Measurements from ENCODE around the gene SFTPD. TPM values are rescaled to one million over a fixed set of nuclear protein-coding genes. Genes with fewer than 3 reads are reported as not detected.
"Not testable (repeated sequence)": the region's sequence is repeated elsewhere in the genome, so short reads cannot be mapped to it uniquely, and the experiment has no call there.

Gene SFTPD
- total RNA-seq: under 1 TPM in 1 of 2 donors, not detected in 1; 0.41 TPM

DNA sequence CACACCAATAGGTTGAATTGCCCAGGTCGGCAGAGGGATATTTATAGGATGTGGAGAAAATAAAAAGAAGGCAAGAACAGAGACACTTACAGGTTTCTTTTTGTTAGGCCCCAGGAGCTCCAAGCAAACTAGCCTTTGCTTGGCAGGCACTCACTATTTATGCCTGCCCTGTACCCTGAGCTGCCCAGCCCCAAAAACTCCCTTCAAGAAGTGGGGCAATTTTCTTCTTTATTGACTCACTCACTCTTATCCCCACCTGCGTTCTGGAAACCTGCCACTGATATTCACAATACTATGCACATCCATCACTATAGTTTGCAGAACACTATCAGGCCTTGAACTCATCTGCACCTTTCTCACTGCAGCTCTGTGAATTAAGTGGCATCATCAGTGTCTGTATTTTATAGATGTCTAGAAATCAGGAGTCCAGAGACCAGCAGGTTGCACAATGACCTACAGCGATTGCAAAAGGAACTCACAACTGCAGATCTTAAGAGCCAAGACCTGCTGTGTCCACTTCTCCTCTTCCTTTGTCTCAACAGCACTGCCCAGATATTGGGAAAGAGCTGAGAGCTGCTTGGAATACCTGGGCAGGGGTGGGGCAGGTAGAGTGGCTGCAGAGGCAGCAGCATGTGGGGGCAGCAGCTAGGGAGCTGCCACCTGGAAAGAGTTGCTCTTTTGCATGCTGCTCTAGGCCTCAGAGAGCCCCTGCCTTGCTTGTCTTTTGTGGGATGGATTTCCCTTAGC lies at the start of gene SFTPD:
Gene SFTPD (minus strand): TSS at position 130 of the 747 bp plus-strand sequence. CDS start 2,446 bp downstream, outside the sequence.
- no peak within 1 kb of the TSS for H3K27ac Mint-ChIP-seq
- H3K36me3 Mint-ChIP-seq: peaks cover 9 to 14% of the 10 kb centered on the region in 2 donors
- DNase-seq (ENCODE audit: low spot score in 2 of 2) (no peak), ATAC-seq (no peak)
- H3K9me3 Mint-ChIP-seq: peaks cover 18 to 19% of the 10 kb centered on the region in 2 donors

DNA sequence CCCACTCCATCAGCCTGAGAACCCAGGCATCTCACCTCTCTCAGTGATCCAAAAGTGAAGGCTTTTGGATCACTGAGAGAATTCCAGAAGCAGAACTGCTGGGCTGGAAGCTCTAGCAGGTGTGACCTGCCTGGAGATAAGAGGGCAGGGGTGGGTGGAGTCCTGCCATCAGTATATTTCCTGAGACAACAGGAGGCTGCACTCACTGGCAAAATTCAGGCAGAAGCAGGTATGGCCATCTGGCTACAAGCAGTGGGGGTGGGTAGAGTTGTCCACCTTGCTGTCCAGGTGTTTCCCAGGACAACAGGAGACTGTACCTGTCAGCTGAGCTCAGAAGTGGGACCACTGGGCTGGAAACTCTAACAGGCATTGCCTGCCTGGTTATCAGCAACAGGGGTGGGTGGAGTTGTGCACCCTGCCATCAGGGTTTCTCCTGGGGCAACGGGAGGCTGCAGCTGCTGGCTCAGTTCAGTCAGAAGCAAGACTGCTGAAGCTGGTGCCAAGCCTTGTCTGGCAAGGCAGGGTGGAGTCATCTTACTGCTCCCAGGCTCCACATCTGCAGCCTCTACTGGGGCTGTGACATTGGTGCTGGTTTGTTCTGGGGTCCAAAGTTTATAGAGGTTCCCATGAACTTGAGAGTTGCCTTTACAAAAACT lies 47.2 kb upstream of the SFTPD start:
- Mint-ChIP-seq H3K27ac (no peak overlapping the region), H3K9me3 (peaks cover 0 to 5% of the 10 kb centered on the region in 2 donors), H3K36me3 (no peaks in the 10 kb centered on the region)
- ATAC-seq: no peak
- no peak for DNase-seq (ENCODE audit: low spot score in 2 of 2)

DNA sequence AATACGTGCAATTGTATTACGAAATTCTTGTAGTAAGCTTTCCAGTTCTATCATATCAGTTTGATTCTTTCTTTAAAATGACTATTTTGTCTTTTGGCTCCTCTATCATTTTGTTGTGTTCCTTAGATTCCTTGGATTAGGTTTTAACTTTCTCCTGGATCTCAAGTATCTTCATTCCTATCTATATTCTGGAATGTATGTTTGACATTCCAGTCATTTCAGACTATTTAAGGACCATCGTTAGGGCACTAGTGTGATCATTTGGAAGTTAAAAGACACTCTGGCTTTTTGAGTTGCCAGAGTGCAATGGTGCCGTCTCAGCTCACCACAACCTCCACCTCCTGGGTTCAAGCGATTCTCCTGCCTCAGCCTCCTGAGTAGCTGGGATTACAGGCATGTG lies 45.7 kb upstream of the SFTPD start:
- DNase-seq (ENCODE audit: low spot score in 2 of 2) (no peak), ATAC-seq (no peak)
- Mint-ChIP-seq H3K9me3 (peaks cover 7 to 17% of the 10 kb centered on the region in 2 donors), H3K27ac (no peak overlapping the region), H3K36me3 (peaks cover 6 to 7% of the 10 kb centered on the region in 2 donors)

DNA sequence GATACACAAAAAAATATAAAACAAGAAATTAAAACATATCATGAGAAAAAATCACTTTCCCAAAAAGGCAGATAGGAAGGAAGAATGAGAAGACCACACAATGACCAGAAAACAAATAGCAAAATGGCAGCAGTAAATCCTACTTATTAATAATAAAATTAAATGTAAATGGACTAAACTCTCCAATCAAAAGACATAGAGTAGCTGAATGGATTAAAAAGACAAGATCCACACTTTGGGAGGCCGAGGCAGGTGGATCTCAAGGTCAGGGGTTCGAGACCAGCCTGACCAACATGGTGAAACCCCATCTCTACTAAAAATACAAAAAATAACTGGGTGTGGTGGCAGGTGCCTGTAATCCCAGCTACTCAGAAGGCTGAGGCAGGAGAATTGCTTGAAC lies 39.3 kb upstream of the SFTPD start:
- not testable (repeated sequence) for ATAC-seq; H3K36me3 Mint-ChIP-seq; DNase-seq (ENCODE audit: low spot score in 2 of 2); H3K27ac Mint-ChIP-seq
- H3K9me3 Mint-ChIP-seq: peaks cover 8 to 23% of the 10 kb centered on the region in 2 donors

DNA sequence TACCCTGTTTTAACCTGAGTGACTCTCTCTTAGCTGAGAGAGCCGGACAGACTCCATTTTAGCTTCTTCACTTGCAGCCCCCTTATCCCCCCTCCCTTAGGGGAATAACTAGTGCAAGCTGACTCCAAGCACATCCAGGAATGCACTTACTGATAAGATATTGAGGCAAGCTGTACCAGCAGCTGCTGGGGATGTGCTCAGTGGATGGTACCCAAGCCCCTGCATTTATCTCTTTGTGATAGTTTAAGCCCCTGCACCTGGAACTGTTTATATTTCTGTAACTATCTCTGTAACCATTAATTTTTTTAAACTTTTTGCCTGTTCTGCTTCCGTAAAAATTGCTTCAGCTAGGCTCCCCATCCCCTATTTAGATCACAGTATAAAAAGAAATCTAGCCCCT lies 37.8 kb upstream of the SFTPD start:
- H3K27ac Mint-ChIP-seq; ATAC-seq; DNase-seq (ENCODE audit: low spot score in 2 of 2); H3K36me3 Mint-ChIP-seq: not testable (repeated sequence)
- H3K9me3 Mint-ChIP-seq: peaks cover 8 to 23% of the 10 kb centered on the region in 2 donors

DNA sequence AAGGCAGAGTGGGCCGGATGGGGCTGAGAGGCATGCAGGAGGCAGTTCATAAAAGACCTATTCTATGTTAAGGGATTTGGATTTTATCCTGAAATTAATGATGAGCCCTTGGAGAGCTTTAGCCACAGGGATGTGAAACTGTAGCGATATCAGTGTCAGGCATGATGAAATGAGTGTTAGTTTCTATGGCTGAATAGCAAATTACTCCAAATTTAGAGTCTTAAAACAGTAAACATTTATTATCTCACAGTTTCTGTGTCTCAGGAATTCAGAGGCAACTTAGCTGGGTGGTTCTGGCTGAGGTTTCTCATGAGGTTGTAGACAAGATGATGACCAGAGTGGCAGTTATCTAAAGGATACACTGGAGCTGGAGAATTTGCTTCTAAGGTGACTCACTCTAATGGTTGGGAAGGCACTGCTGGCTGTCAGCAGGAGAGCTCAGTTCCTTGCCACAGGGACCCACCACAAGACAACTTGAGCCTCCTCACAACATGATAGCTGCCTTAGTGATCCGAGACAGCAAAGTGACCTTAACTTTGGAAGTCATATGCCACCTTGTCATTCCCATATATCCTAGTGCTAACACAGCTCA lies 36.7 kb upstream of the SFTPD start:
- peaks cover 8 to 13% of the 10 kb centered on the region in 2 donors for H3K9me3 Mint-ChIP-seq
- H3K27ac Mint-ChIP-seq: peak overlapping the region; percentile 51 to 56
- DNase-seq (ENCODE audit: low spot score in 2 of 2): peak in 1 of 2 donors; percentile 7
- peaks cover 6 to 9% of the 10 kb centered on the region in 2 donors for H3K36me3 Mint-ChIP-seq
- peak in 1 of 2 donors; percentile 3 for ATAC-seq

DNA sequence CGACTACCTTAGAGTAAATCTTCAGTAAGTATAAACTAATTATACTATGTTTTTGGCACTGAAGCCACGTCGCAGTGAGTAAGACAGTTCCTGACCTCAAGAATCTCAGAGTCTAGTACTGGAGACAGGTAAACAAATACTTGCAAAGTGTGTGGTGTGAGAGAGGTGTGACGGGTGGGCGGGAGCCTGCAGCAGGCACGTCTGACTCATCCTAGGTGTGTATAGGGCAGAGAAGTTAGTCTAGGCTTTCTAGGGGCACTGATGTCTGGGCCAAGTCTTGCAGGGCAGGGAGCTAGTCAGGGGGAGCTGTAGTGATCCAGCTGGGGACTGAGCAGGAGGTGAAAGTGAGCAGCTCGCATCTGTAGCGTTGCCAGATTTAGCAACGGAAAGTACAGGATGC lies 35.9 kb upstream of the SFTPD start:
- Mint-ChIP-seq H3K36me3 (peaks cover under 1 to 5% of the 10 kb centered on the region in 2 donors), H3K9me3 (peaks cover 4 to 9% of the 10 kb centered on the region in 2 donors), H3K27ac (no peak overlapping the region)
- DNase-seq (ENCODE audit: low spot score in 2 of 2) (peak in 1 of 2 donors; percentile 62), ATAC-seq (peak; percentile 76 to 93)

DNA sequence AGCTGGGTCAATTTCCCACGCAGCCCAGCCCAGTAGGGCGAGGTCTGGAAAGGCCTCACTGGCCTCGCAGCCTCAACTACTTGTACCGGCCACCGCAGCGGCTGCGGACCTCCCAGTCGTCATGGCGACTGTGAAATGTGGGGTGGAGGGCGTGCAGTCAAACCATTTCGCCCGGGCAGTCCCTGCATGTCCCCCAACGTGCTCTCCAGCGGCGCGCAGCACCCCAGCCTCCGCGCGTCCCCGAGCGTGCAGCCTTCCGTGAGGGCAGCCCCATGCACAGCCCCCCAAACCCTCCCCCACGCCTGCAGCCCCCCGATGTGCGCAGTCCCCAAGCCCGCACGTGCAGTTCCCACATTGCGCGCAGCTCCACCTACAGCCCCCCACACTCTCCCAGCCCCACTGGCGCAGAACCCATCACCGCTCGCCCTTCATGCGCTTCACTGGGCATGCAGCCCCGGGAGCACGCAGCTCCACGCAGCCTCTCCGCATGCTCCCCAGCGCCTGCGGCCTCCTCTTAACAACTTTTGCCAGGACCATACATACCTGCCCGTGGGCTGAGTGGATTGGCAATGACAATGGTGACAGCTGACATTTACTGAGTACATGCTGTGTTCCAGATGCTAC lies 34.5 kb upstream of the SFTPD start:
- H3K27ac Mint-ChIP-seq: no peak overlapping the region
- H3K9me3 Mint-ChIP-seq: no peaks in the 10 kb centered on the region
- ATAC-seq: no peak

DNA sequence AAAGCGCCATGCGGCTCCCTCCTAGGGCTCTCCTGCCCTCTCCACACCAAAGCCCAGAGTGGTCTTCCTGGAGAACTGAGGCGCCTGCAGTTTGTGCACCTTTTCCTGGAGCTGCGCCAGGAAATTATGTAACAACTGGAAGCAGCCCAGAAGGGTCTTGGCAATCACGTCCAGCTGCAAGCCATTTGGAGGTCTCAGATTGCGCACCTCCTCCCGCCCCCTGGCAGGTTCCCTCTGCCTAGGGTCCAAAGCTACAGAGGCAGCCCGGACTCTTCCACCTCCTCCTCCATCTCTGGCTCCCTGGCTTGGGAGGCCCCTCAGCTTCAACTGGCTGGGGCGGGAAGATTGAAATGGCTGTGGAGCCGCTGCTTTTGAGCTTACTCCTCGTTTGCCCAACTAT lies 34.0 kb upstream of the SFTPD start:
- DNase-seq (ENCODE audit: low spot score in 2 of 2): no peak
- ATAC-seq: no peak
- H3K36me3 Mint-ChIP-seq: no peaks in the 10 kb centered on the region
- H3K9me3 Mint-ChIP-seq: no peaks in the 10 kb centered on the region
- no peak overlapping the region for H3K27ac Mint-ChIP-seq

More for the DNA sequence above, 34.5 kb upstream of the SFTPD start:
- no peaks in the 10 kb centered on the region for H3K36me3 Mint-ChIP-seq
- DNase-seq (ENCODE audit: low spot score in 2 of 2): no peak

DNA sequence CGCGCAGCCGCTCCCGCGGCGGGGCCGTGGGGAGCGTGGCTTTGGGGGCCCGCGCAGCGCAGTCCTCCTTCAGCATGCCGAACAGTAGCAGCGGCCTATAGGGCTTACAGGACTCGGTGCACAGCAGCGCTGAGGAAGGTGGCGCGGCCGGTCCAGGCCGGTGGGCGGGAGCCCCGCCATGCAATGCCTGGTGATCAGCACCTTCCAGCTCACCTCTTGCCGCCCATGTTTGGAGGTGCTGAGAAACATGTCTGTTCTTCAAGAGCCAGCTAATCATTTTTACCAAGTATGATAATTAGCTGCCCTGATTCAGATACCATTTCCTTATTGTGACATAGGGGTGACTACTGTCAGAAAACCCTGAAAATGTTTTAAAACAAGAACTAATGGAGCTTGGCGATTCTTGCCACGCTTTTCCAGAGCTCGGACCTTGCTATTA lies 33.5 kb upstream of the SFTPD start:
- no peaks in the 10 kb centered on the region for H3K36me3 Mint-ChIP-seq
- peak in 1 of 2 donors; percentile 16 for DNase-seq (ENCODE audit: low spot score in 2 of 2)
- no peaks in the 10 kb centered on the region for H3K9me3 Mint-ChIP-seq
- peak in 1 of 2 donors; percentile 9 for ATAC-seq
- H3K27ac Mint-ChIP-seq: no peak overlapping the region

DNA sequence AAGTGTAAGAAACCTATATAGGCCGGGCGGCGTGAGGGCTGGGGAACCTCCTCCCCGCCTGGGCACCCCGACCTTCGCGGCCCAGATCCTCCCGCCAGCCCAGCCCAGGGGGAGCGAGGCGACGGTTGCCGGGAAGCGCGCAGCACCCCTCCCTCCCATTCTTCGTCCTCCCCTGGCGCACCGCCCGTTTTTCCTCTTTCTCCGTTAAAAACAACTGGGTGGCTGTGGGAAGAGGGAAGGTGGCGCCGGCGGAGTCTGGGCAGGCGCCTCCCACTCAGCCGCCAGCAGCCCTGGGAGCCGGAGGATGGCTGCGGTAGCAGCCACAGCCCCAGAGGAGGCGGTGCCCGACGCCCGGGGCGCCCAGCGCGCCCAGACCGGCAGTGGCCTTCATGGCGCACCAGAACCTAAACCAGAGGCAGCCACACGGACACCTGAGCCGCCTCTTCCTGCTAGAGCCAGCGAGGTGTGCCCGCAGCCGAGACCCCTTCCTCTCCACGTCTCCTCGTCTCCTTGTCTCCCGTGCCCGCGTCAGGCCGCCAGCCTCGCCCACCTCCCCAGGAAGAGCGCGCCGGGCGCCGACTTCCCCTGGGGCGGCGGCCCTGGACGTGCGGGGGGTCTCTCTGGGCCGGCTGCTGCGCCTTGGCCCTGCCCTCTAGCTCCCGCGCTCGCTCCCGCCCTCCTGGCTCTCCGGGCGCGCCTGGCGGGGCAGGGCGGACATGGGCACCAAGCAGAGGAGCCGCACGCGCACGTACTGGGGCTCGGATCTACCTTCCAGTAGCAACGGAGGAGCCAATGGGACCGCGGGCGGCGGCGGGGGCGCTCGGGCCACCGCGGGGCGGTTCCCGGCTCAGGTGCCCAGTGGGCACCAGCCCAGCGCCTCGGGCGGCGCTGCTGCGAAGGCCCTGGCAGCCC lies 32.8 kb upstream of the SFTPD start:
- Mint-ChIP-seq H3K27ac (no peak overlapping the region), H3K9me3 (no peaks in the 10 kb centered on the region), H3K36me3 (peaks cover 0 to 4% of the 10 kb centered on the region in 2 donors)
- DNase-seq (ENCODE audit: low spot score in 2 of 2): peak in 1 of 2 donors; percentile 33
- ATAC-seq: peak; percentile 32 to 37

DNA sequence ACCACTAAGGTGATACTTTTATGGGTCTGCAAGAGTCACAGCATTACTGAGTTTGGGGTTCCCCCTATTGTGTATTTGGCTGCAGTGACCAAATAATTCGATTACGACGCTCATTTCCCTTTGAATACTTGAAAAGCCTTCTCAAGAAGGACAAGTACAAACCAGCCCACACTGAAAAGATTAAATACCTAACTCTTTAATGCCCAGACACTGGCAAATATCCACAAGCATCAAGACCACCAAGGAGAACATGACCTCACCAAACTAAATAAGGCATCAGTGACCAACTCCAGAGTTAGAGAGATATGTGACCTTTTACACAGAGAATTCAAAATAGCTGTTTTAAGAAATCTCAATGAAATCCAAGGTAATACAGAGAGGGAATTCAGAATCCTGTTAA lies 31.8 kb upstream of the SFTPD start:
- H3K9me3 Mint-ChIP-seq: no peaks in the 10 kb centered on the region
- no peak for ATAC-seq
- H3K36me3 Mint-ChIP-seq: peaks cover 0 to 4% of the 10 kb centered on the region in 2 donors
- no peak overlapping the region for H3K27ac Mint-ChIP-seq
- DNase-seq (ENCODE audit: low spot score in 2 of 2): no peak

DNA sequence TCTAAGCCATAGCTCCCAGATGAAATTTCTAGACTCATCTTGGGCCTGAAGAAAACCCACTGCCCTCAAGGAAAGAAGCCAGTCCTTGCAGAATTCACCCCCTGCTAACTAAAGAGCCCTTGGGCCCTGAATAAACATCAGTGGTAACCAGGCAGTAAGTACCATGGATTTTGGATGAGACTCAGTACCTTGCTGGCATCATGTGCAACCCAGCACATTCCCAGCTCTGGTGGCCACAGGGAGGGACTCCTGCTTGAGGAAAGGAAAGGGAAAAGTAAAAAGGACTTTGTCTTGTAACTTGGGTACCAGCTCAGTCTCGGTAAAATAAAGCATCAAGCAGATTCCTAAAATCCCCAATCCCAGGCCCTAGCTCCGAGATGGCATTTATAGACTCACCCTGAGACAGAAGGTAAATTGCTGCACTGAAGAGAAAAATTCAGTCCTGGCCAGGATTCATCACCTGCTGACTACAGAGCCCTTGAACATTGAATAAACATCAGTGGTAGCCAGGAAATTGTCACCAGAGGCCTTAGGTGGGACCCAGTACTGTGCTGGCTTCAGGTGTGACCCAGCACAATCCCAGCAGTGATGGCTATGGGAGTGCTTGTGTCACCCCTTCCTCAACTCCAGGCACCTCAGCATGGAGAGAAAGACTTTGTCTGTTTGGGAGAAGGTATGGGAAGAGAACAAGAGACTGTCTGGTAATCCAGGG lies 31.2 kb upstream of the SFTPD start:
- DNase-seq (ENCODE audit: low spot score in 2 of 2): no peak
- peaks cover 0 to 9% of the 10 kb centered on the region in 2 donors for H3K36me3 Mint-ChIP-seq
- no peaks in the 10 kb centered on the region for H3K9me3 Mint-ChIP-seq

DNA sequence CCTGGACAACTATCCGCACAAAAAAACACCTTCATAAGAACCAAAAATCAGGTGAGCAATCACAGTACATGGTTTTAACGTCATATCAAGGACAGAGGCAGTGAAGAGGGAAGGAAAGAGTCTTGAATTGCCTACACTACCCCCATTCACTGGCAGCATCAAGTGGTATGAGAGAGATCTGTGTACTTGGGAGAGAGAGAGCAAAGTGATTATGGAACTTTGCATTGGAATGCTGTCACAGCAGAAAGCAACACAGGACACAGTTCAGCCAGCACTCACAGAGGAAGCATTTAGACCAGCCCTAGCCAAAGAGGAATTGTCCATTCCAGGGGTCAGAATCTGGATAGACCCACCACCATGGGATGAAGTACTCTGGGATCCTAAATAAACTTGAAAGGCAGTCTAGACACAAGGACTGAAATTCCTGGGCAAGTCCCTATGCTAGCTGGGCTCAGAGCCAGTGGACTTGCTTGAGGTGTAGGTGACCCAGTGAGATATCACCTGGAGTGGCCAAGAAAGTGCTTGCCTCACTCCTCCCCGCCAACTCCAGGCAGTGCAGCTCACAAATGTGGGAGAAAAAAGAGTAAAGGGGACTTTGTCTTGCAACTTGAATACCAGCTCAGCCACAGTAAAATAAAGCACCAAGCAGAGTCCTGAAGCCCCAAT lies 30.5 kb upstream of the SFTPD start:
- no peak for ATAC-seq
- peaks cover 0 to 11% of the 10 kb centered on the region in 2 donors for H3K36me3 Mint-ChIP-seq
- H3K27ac Mint-ChIP-seq: no peak overlapping the region
- DNase-seq (ENCODE audit: low spot score in 2 of 2): no peak
- no peaks in the 10 kb centered on the region for H3K9me3 Mint-ChIP-seq

More for the DNA sequence above, 31.2 kb upstream of the SFTPD start:
- no peak overlapping the region for H3K27ac Mint-ChIP-seq
- no peak for ATAC-seq

DNA sequence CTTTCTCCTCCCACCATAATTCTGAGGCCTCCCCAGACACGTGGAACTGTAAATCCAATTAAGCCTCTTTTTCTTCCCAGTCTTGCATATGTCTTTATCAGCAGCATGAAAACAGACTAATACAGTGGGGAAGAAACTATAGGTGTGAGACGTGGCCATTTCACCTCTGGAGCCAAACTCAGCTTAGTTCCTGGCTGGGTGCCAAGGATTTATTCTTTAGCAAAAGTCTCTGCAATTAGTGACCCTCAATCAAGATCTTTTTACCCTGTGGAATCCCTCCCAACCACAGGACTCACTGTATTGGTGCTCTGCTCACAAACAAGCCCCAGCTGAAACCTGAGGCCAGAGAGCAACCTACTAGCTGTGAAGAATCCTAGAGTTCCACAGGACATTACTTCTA lies 28.1 kb upstream of the SFTPD start:
- Mint-ChIP-seq H3K36me3 (peaks cover 0 to 11% of the 10 kb centered on the region in 2 donors), H3K27ac (no peak overlapping the region), H3K9me3 (no peaks in the 10 kb centered on the region)
- ATAC-seq (no peak), DNase-seq (ENCODE audit: low spot score in 2 of 2) (no peak)
